Smooth muscle cell (in vitro differentiated cells): ENCODE data around the gene PRR11. TPM values are rescaled to one million over a fixed set of nuclear protein-coding genes. Genes with fewer than 3 reads are reported as not detected.

Source experiments
- DNase-seq: peaks from one replicate; lab custom pipeline; 2025; ENCODE audit not compliant: unreplicated experiment; lab: John Stamatoyannopoulos, UW
- H2AFZ ChIP-seq: fragments of 200-600 bp; sonication (generic); 2 replicates; pipeline ENCODE4 v1.6.0; 2016; ENCODE audit warnings: antibody characterized with exemption, low read depth, mild to moderate bottlenecking
- H3F3A ChIP-seq: fragments of 200-600 bp; sonication (generic); 2 replicates; pipeline ENCODE4 v1.6.0; 2017; ENCODE audit warnings: antibody characterized with exemption, low read depth
- H3K27ac ChIP-seq: fragments of 200-600 bp; sonication (generic); 2 replicates; pipeline ENCODE4 v1.5.1; 2016; ENCODE audit warnings: low read depth, mild to moderate bottlenecking
- H3K27me3 ChIP-seq: fragments of 200-600 bp; sonication (generic); 2 replicates; pipeline ENCODE4 v1.6.1; 2016; ENCODE audit warnings: low read depth, mild to moderate bottlenecking
- H3K36me3 ChIP-seq: fragments of 200-600 bp; sonication (generic); 2 replicates; pipeline ENCODE4 v1.5.1; 2016; ENCODE audit warnings: low read depth
- H3K4me1 ChIP-seq: fragments of 200-600 bp; sonication (generic); 2 replicates; pipeline ENCODE4 v1.5.1; 2016; ENCODE audit warnings: low read depth
- H3K4me2 ChIP-seq: fragments of 200-600 bp; sonication (generic); 2 replicates; pipeline ENCODE4 v1.6.0; 2016; ENCODE audit warnings: mild to moderate bottlenecking
- H3K4me3 ChIP-seq: fragments of 200-600 bp; sonication (generic); 2 replicates; pipeline ENCODE4 v1.5.1; 2016; ENCODE audit warnings: mild to moderate bottlenecking
- H3K79me2 ChIP-seq: fragments of 200-600 bp; sonication (generic); 2 replicates; pipeline ENCODE4 v1.6.0; 2016; ENCODE audit warnings: low read depth, mild to moderate bottlenecking
- H3K9ac ChIP-seq: fragments of 200-600 bp; sonication (generic); 2 replicates; pipeline ENCODE4 v1.6.0; 2016; ENCODE audit warnings: low read depth
- H3K9me3 ChIP-seq: fragments of 200-600 bp; sonication (generic); replicated peaks from 2 replicates; pipeline ENCODE4 v1.5.1; 2016; ENCODE audit warnings: low read depth
- H4K20me1 ChIP-seq: fragments of 200-600 bp; sonication (generic); 2 replicates; pipeline ENCODE4 v1.6.0; 2016; ENCODE audit warnings: low read depth
- CTCF ChIP-seq: fragments of 200-600 bp; sonication (generic); IDR thresholded peaks from 2 replicates; pipeline ENCODE4 v1.5.1; 2017; ENCODE audit warnings: borderline replicate concordance, mild to moderate bottlenecking, antibody characterized with exemption; ENCODE audit not compliant: insufficient read depth, poor library complexity, severe bottlenecking
- WGBS: methylation state at CpG from one replicate; pipeline ENCODE4 v1.1.7; 2016; ENCODE audit warnings: low lambda C conversion rate; 5-methylcytosine and 5-hydroxymethylcytosine counted together
- microRNA counts: library from miRNA; unstranded; fragments of <30 nt; microRNA quantifications from one replicate; lab custom pipeline; 2016
- microRNA-seq: library from miRNA; unstranded; fragments of <30 nt; microRNA quantifications from one replicate; pipeline ENCODE4, GENCODE V29; 2016; ENCODE audit warnings: borderline number of aligned reads
- polyA plus RNA-seq: library from polyadenylated mRNA; unstranded; fragments of >200 nt; fragmentation: Nextera tagmentation; extraction: Ambion mirVana; gene quantifications from 2 replicates; pipeline ENCODE4 v1.2.1, GENCODE V29; 2016
- small RNA-seq: library from RNA; depleted of rRNA; stranded (forward); fragments of <200 nt; gene quantifications from one replicate; pipeline ENCODE3, GENCODE V24; 2014
- total RNA-seq: library from RNA; depleted of rRNA; stranded (reverse); fragments of >200 nt; gene quantifications from 2 replicates; pipeline ENCODE4 v1.2.3, GENCODE V29; 2014

Gene PRR11
- total and polyA plus RNA-seq, 2 experiments from 2014 or later = 4.2 to 7.9 TPM

- Histone ChIP-seq H3K9me3 (no peaks in the 10 kb centered on the region), H3K27me3 (no peaks in the 10 kb centered on the region), H2AFZ (no peak overlapping the region), H3K4me2 (no peak overlapping the region), H3K79me2 (no peaks in the 10 kb centered on the region), H3K36me3 (no peaks in the 10 kb centered on the region), H3K27ac (no peak overlapping the region), H3K9ac (no peak overlapping the region), H3K4me1 (no peaks in the 10 kb centered on the region), H3K4me3 (no peak overlapping the region), H4K20me1 (no peaks in the 10 kb centered on the region), H3F3A (no peaks in the 10 kb centered on the region)
- DNase-seq = no peak
- no peak for TF ChIP-seq CTCF
Measured at GRCh38 chr17:59234631-59235030, 79.1 kb downstream of the PRR11 start.

- TF ChIP-seq CTCF = no peak
- Histone ChIP-seq H3K4me3 (no peak overlapping the region), H3K9ac (no peak overlapping the region), H3K9me3 (no peaks in the 10 kb centered on the region), H3K4me2 (no peak overlapping the region), H3K79me2 (no peaks in the 10 kb centered on the region), H3K4me1 (no peaks in the 10 kb centered on the region), H2AFZ (no peak overlapping the region), H3K27me3 (no peaks in the 10 kb centered on the region), H3F3A (no peaks in the 10 kb centered on the region), H3K27ac (no peak overlapping the region), H4K20me1 (no peaks in the 10 kb centered on the region), H3K36me3 (no peaks in the 10 kb centered on the region)
- 92% methylated on average over 2 of the region's 2 CpGs for WGBS
- DNase-seq = no peak
Measured at GRCh38 chr17:59238906-59239305, 83.4 kb downstream of the PRR11 start.

- 96% methylated on average over 6 of the region's 6 CpGs for WGBS
- no peak for TF ChIP-seq CTCF
- Histone ChIP-seq H3K4me2 (no peak overlapping the region), H3K4me3 (no peak overlapping the region), H2AFZ (no peak overlapping the region), H3K79me2 (no peaks in the 10 kb centered on the region), H3K4me1 (no peaks in the 10 kb centered on the region), H3K36me3 (no peaks in the 10 kb centered on the region), H3K9me3 (no peaks in the 10 kb centered on the region), H3F3A (no peaks in the 10 kb centered on the region), H3K9ac (no peak overlapping the region), H3K27ac (no peak overlapping the region), H4K20me1 (no peaks in the 10 kb centered on the region), H3K27me3 (no peaks in the 10 kb centered on the region)
- DNase-seq = no peak
Measured at GRCh38 chr17:59244081-59244480, 88.5 kb downstream of the PRR11 start.

MicroRNAs within 50 kb of the gene (microRNA counts, 767-probe panel; counts per million panel counts)
- microRNA hsa-miR-301a-3p (lab: Ali Mortazavi, UCI) (7,888 counts per million, percentile 53 among the panel's probes with 10 or more counts), microRNA hsa-miR-454-3p (lab: Ali Mortazavi, UCI) (183 counts per million)

Small RNA genes lying within 50 kb of the gene (microRNA-seq; reads per million reads assigned to microRNA genes)
- gene MIR301A = 601 reads per million, percentile 75 among the genes with 10 or more reads in this experiment
- gene MIR454 = 2,002 reads per million, percentile 84 among the genes with 10 or more reads in this experiment

Small RNA genes lying within 50 kb of the gene (small RNA-seq; reads per million reads assigned to genes)
- gene MIR301A (97.5 reads per million, percentile 98 among the genes with 10 or more reads in this experiment), gene MIR454 (14.0 reads per million, percentile 84 among the genes with 10 or more reads in this experiment), gene RNU2-58P (not detected)

Other genes with a start within 250 kb of the PRR11 start
- 16.5 and 20.7 TPM in 2 replicates for gene TRIM37, start 48.9 kb upstream of the PRR11 start, total RNA-seq
- 8.0 and 11.4 TPM in 2 replicates for gene TRIM37, start 48.9 kb upstream of the PRR11 start, polyA plus RNA-seq
- 64.9 and 77.8 TPM in 2 replicates for gene SKA2, start 560 bp upstream of the PRR11 start, total RNA-seq
- gene SKA2, start 560 bp upstream of the PRR11 start, polyA plus RNA-seq = 41.2 and 47.5 TPM in 2 replicates
- gene SMG8, start 54.3 kb downstream of the PRR11 start, total RNA-seq = 18.1 and 18.5 TPM in 2 replicates
- gene SMG8, start 54.3 kb downstream of the PRR11 start, polyA plus RNA-seq = 11.8 and 12.1 TPM in 2 replicates
- 2.2 and 8.0 TPM in 2 replicates for gene GDPD1, start 64.8 kb downstream of the PRR11 start, total RNA-seq
- 2.3 and 2.7 TPM in 2 replicates for gene GDPD1, start 64.8 kb downstream of the PRR11 start, polyA plus RNA-seq
- 8.0 and 9.6 TPM in 2 replicates for gene YPEL2, start 175.9 kb downstream of the PRR11 start, total RNA-seq
- 4.0 and 8.2 TPM in 2 replicates for gene YPEL2, start 175.9 kb downstream of the PRR11 start, polyA plus RNA-seq